HG03045 (cell line): ENCODE results near the gene RASEF.
A peak's percentile ranks its signal among the peaks of the same experiment; 100 is the strongest.
"Not testable (repeated sequence)": the region's sequence is repeated elsewhere in the genome, so short reads cannot be mapped to it uniquely, and the experiment has no call there.

Source experiments
- ATAC-seq: cut with Tn5 transposase; IDR thresholded peaks from one replicate; pipeline ENCODE4 v1.9.1; 2021; ENCODE audit warnings: mild to moderate bottlenecking, moderate library complexity; ENCODE audit not compliant: unreplicated experiment

The RASEF gene

DNA sequence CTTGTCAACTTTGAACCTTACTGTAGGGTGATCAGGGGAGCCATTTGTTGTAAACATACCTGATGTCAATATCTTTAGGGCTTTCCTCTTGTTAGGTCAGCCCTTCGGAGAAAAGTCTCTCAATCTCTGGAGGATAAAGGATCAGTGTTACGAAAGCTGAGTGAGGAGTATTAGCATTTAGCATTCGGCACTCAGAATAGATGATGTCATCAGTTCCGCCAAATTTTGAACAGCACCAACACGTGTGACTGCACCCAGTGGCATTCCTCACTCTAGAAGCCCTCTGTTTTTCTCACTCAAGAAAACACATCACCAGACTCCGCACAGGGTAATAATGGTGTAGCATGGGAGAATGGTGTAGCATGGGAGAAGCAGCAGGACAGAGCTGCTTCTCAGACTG, 87.8 kb downstream of the RASEF start:
- ATAC-seq, result no peak

DNA sequence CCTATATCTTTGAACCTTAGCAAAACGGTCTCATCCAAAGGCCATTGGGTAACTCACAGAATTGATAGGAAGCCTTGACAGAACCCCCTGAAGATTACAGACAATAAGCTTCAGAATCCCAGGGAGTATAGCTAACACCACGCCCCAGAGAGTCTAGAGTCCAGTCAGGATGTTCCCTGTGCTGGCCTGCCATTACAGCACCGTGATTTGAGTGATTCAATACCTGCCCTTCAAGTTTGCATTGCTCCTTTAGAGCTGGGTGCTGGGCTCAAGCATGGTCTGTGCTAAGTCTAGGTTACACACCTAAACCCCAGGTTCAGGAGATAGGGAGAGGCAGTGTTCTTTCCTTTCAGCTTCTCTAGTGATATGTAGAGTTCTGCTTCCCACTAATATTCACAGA, 90.5 kb downstream of the RASEF start:
- no peak for ATAC-seq

DNA sequence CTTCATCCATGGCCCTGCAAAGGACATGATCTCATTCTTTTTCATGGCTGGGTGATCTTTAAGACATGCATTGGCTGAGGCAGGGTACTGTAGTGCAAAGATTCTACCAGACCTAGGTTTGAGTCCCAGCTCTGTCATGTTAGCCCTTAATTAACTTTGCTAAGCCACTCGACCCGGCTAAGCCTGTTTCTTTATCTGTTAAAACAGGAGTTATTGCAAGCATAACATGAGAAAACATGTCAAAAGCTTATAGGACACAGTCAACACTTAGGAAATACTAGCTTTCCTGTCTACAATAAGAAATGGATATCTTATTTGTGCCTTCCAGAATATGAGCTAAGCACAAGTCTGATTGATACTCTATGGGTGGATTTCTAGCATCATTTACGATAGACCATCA, 92.6 kb downstream of the RASEF start:
- no peak for ATAC-seq

- ATAC-seq, result no peak
Measured at GRCh38 chr9:82969291-82969690, 93.7 kb downstream of the RASEF start.

- ATAC-seq, result no peak
Measured at GRCh38 chr9:82968816-82969215, 94.1 kb downstream of the RASEF start.

DNA sequence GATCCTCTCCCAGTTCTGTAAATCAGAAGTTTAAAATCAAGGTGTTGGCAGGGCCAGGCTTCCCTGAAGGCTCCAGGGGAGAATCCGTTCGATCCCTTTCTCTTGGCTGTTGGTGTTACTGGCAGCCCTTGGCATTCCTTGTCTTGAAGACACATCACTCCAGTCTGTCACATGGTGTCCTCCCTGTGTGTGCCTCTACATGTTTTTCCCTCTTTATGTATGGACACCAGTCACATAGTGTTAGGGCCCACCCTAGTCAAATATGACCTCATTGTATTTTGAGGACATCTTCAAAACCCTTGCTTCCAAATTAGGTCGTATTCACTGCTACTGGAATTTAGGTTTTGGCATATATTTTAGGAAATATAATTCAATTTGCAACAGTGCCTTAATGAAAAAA, 94.6 kb downstream of the RASEF start:
- no peak for ATAC-seq

DNA sequence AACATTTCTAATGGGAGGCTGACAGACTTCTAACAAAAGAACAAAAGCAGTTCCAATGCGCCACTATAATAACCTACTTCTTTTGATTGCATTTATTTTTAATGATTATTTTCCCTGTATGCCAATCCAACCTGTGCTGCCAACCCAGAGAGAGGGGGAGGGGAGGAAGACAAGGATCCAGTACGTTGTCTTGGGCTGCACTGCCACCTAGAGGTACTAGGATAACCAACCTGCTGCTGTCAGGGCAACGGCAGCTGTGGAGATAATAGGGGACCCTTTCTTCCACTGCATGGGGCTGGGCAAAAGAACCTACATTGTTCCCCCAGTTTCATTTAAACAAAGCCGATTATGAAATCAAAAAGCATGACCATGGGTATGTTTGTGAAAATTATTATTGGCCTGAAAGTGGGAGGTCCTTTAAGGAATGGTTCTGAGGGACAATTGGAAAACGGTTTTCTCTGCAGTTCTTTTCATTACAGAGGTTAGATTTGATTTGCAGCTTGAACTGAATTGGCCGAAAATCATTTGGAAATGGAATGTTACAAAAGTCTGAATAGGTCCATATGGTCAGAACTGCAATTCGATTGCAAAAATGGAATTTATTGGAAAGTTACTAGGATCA, 101.3 kb downstream of the RASEF start:
- ATAC-seq, result peak; percentile 94

DNA sequence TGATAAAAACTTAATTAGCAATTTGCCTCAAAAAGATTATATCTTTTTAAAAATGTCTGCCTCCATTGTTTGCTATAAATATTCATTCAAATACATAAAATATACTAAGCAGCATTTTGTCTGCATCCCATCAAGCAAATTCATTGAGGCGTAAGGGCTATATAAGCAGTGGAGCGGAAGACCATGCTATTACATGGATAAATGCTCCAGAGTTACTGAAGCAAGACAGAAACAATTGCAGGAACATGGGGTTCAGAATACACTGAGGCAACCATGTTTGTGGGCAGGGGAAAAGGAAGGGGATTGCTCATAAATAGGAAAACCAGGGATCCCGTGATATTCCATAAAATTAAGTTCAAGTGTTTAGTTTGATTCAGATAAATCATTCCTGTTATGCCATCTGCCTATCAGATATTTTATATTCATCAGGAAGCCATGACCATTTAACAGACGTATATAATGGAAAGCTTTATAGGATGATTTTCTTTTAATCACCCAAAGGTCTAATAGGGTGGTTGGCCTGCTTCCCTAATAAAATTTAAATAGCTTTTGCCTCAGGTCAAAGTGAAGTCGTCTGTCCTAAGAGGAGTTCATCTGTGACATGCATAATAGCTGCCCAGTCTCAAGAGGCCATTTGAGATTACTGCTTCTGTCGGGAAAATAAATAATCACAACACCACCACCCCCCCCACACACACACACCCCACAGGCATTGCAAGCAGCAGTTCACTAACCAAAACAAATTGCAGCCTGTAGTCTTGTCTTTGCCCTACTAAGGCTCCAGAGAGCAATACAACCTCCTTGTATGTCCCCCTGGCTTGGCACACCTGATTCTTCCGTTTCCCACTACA, 105.2 kb downstream of the RASEF start:
- ATAC-seq, result no peak

DNA sequence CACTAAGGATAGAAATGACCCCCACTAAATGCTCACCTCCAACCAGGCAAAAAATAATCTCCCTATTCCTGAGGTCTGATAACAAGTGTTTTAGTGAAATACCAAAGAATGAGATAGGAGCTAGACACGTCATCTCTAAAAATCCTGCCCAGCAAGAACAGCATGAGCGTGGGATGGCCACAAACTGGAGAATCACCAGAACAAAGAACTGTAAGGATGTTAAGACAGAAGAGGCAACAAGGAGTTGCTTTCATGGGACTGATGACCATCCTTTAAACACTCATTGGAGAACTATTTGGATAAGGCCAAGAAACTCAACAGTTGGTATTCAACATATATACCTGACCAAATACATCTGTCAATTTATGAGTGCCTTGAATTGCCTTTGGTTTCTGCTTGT, 113.7 kb downstream of the RASEF start:
- ATAC-seq, result no peak

GRCh38 chr9:82940376-82940775, 122.6 kb downstream of the RASEF start:
- no peak for ATAC-seq

- ATAC-seq, result no peak
Measured at GRCh38 chr9:82939451-82939850, 123.5 kb downstream of the RASEF start.

DNA sequence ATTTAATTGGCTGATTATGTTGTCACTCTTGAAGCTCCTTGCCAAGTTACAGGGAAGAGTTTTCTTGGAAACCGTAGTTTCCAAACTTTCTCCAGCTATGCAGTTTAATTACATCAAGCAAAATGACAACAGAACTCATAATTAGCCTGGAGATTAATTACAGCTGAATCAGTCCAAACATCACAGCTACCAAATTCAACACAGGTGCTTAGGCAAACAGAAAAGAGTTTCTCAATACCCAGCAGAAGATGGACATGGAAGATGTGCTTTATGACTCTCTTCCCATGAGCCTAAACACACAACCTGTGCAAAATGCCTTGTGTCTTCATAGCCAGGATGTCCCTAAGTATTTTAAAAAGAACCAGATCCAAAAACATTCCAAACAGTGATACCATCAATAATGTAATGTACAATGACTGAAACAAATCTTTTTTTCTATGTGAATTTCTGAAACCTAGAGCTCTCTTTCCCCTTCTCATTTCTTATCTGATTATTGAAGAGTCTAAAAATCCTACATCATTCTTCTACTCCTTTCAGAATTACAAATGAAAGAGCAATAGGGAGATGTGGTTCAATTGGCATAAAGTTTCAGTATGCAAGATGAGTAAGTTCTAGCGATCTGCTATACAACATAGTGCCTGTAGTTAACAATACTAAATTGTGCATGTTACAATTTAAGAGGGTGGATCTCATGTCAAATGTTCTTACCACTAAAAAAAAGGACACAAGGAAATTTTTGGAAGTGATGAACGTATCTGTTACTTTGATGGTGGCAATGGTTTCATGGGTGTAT, 124.3 kb downstream of the RASEF start:
- ATAC-seq, result no peak

DNA sequence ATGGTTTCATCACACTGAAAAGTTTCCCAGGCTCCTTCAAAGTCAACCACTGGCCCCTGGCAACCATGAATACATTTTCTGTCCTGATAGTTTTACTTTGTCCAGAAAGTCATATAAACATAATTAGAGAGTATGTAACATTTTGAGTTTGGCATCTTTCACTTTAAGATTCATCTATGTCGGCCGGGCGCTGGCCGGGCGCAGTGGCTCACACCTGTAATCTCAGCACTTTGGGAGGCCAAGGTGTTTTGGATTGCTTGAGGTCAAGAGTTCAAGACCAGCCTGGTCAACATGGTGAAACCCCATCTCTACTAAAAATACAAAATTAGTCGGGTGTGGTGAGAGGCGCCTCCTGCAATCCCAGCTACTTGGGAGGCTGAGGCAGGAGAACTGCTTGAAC, 126.4 kb downstream of the RASEF start:
- ATAC-seq, result not testable (repeated sequence)

DNA sequence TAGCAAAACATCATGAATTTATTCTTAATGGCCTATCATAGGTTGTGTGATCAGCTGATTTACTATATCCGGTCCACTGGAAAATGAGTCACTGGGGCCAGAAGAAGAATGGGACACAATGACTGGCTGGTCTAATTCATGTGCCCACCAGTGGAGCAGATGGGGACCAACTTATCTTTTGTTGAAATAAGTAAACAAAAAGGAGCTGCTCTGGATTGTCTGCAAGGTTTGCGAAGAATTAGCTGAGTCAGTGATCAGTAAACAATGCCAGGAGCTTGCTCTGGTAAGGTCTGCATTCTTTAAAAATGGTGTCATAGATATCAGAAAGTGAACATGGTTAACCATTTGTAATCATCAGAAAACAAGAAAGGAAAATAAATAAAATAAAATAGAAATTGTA, 128.0 kb downstream of the RASEF start:
- ATAC-seq, result no peak

DNA sequence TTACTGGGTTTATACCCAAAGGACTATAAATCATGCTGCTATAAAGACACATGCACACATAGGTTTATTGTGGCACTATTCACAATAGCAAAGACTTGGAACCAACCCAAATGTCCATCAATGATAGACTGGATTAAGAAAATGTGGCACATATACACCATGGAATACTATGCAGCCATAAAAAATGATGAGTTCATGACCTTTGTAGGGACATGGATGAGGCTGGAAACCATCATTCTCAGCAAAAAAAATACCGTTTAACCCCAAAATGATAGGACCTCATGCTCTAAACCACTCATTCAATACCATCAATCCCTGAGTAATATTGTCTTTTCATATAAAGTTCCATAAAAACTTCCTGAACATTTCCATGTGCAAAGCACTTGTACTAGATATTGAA, 128.9 kb downstream of the RASEF start:
- ATAC-seq, result not testable (repeated sequence)

- ATAC-seq, result no peak
Measured at GRCh38 chr9:82930116-82930515, 132.8 kb downstream of the RASEF start.
